HepG2 (cell line): ENCODE results near the gene RPL18. TPM values are rescaled to one million over a fixed set of nuclear protein-coding genes. Genes with fewer than 3 reads are reported as not detected.

Experiments
- AGO2 ChIP-seq: fragments of 200-400 bp; formaldehyde crosslinking; optimal IDR thresholded peaks from 2 replicates; pipeline ENCODE3; 2017; ENCODE audit warnings: mild to moderate bottlenecking, low read depth, low read length, moderate library complexity
- CENPT ChIP-seq: sonication (generic); formaldehyde crosslinking; IDR thresholded peaks from 2 replicates; pipeline ENCODE4 v1.8.0; 2022; ENCODE audit warnings: low read depth, mild to moderate bottlenecking, moderate library complexity, missing genetic modification reagents
- FOXA1 ChIP-seq, 2 experiments: fragments of 450-650 bp in 1 of 2; sonication (generic) in 1 of 2; formaldehyde crosslinking in 1 of 2; IDR thresholded peaks; 2 replicates each; pipeline versions ENCODE4 v1.4.0 to v1.6.1; 2016 to 2020; ENCODE audit warnings: missing genetic modification reagents in 1 of 2
- GPN1 ChIP-seq: sonication (generic); formaldehyde crosslinking; IDR thresholded peaks from 2 replicates; pipeline ENCODE4 v1.5.1; 2020; ENCODE audit warnings: missing genetic modification reagents, borderline replicate concordance
- KLF13 ChIP-seq: sonication (generic); formaldehyde crosslinking; IDR thresholded peaks from 2 replicates; pipeline ENCODE4 v1.4.0; 2020; ENCODE audit warnings: mild to moderate bottlenecking, missing genetic modification reagents
- MTA3 ChIP-seq: sonication (generic); formaldehyde crosslinking; IDR thresholded peaks from 2 replicates; pipeline ENCODE4 v1.4.0; 2020; ENCODE audit warnings: missing genetic modification reagents
- MZF1 ChIP-seq: sonication (generic); formaldehyde crosslinking; IDR thresholded peaks from 2 replicates; pipeline ENCODE4 v1.8.1; 2023; ENCODE audit warnings: mild to moderate bottlenecking, missing genetic modification reagents, borderline replicate concordance
- PCBP2 ChIP-seq: fragments of 200-400 bp; formaldehyde crosslinking; optimal IDR thresholded peaks from 2 replicates; pipeline ENCODE3; 2018; ENCODE audit warnings: low read length, low read depth; ENCODE audit not compliant: poor library complexity, severe bottlenecking
- PRDM4 ChIP-seq: sonication (generic); formaldehyde crosslinking; IDR thresholded peaks from 2 replicates; pipeline ENCODE4 v1.9.0; 2021; ENCODE audit warnings: missing genetic modification reagents, borderline replicate concordance
- RCOR2 ChIP-seq: IDR thresholded peaks from 2 replicates; pipeline ENCODE4 v1.6.1; 2016; ENCODE audit warnings: missing biosample characterization, missing genetic modification reagents
- REPIN1 ChIP-seq: sonication (generic); formaldehyde crosslinking; IDR thresholded peaks from 2 replicates; pipeline ENCODE4 v1.8.0; 2022; ENCODE audit warnings: missing genetic modification reagents, low read depth, mild to moderate bottlenecking, borderline replicate concordance
- SALL1 ChIP-seq: sonication (generic); formaldehyde crosslinking; IDR thresholded peaks from 2 replicates; pipeline ENCODE4 v1.8.0; 2022; ENCODE audit warnings: mild to moderate bottlenecking, missing genetic modification reagents
- SP4 ChIP-seq: sonication (generic); formaldehyde crosslinking; IDR thresholded peaks from 2 replicates; pipeline ENCODE4 v1.8.1; 2023; ENCODE audit warnings: mild to moderate bottlenecking, missing genetic modification reagents
- SRY ChIP-seq: sonication (generic); formaldehyde crosslinking; IDR thresholded peaks from 2 replicates; pipeline ENCODE4 v1.8.0; 2022; ENCODE audit warnings: mild to moderate bottlenecking, missing genetic modification reagents
- ZBED4 ChIP-seq: sonication (generic); formaldehyde crosslinking; IDR thresholded peaks from 2 replicates; pipeline ENCODE4 v1.4.0; 2020; ENCODE audit warnings: missing genetic modification reagents, borderline replicate concordance
- ZNF24 ChIP-seq: fragments of 450-650 bp; IDR thresholded peaks from 2 replicates; pipeline ENCODE4 v1.6.1; 2017; ENCODE audit warnings: antibody characterized with exemption, mild to moderate bottlenecking
- ZNF274 ChIP-seq: sonication (generic); formaldehyde crosslinking; IDR thresholded peaks from 2 replicates; pipeline ENCODE4 v1.5.1; 2020; ENCODE audit warnings: mild to moderate bottlenecking, missing genetic modification reagents
- polyA plus RNA-seq, 8 experiments: library from polyadenylated mRNA; depleted of rRNA in 3 of 8; stranded (reverse) in 7 of 8; unstranded in 1 of 8; fragments of >200 nt; fragmentation: Illumina TruSeq in 4 of 8; extraction: Trizol in 4 of 8; gene quantifications; 2 replicates each; pipeline versions ENCODE4 v1.2.1 to v1.2.3, GENCODE V29; 2011 to 2016; ENCODE audit warnings: low read depth in 4 of 8, missing spikeins in 1 of 8, mixed read lengths in 1 of 8; ENCODE audit not compliant: insufficient read depth in 1 of 8
- total RNA-seq, 5 experiments: library from RNA; depleted of rRNA; stranded (reverse); fragments of >200 nt; fragmentation: Illumina TruSeq; extraction: Trizol; gene quantifications; 2 replicates each; pipeline ENCODE4 v1.2.3, GENCODE V29; 2016; ENCODE audit warnings: low read depth in 1 of 5
- TF ChIP-seq, protein P1 (sequence below): fragments of 450-650 bp; IDR thresholded peaks from 2 replicates; pipeline ENCODE4 v1.6.1; 2016
- TF ChIP-seq, protein P2 (sequence below): IDR thresholded peaks from 2 replicates; pipeline ENCODE4 v1.6.1; 2016; ENCODE audit warnings: control low read depth
- TF ChIP-seq, protein P3 (sequence below): sonication (generic); formaldehyde crosslinking; conservative IDR thresholded peaks from 2 replicates; pipeline ENCODE4 v1.5.0; 2020; ENCODE audit warnings: missing genetic modification reagents

The RPL18 gene
- total and polyA plus RNA-seq, 2 of the 13 experiments (the other 11 are each of a cell fraction or from before 2014, with no cell fraction given) = 1,485 to 1,639 TPM

DNA sequence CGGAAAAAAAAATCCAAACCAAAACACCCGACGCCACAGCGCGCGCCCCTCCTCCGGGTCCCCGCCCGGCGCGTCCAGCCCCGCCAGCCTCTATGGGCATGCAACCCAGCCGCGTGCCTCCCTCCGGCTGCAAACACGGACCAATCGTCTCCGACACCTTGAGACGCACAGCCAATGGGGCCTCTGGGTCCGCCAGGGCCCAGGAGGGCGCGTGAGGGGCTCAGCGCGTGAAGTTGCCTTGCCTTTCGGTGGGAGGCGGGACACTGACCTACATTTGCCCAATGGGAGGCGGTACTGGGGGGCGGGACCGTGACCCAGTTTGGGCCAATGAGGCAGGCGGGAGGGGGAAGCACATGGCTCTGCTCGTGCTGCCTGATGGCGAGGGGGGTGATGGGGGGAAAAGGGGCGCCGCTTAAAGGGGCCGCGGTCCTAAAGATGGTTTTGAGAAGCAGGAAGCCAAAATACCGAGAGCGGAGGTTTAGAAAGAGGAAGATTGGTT is 18.5 kb upstream of the RPL18 start (continued):
- 0 out of 2 replicates have a peak, but pooled peaks have one; percentile 54 for TF ChIP-seq ZBED4 (CRISPR knock-in tag)
- TF ChIP-seq PCBP2 = no peak
- no peak for TF ChIP-seq ZNF24
- no peak for TF ChIP-seq PRDM4
- no peak; the same call in 1 of the 2 replicates for TF ChIP-seq REPIN1
- no peak; the same call in 1 of the 2 replicates for TF ChIP-seq KLF13 (CRISPR knock-in tag)
- TF ChIP-seq, protein P1, sequence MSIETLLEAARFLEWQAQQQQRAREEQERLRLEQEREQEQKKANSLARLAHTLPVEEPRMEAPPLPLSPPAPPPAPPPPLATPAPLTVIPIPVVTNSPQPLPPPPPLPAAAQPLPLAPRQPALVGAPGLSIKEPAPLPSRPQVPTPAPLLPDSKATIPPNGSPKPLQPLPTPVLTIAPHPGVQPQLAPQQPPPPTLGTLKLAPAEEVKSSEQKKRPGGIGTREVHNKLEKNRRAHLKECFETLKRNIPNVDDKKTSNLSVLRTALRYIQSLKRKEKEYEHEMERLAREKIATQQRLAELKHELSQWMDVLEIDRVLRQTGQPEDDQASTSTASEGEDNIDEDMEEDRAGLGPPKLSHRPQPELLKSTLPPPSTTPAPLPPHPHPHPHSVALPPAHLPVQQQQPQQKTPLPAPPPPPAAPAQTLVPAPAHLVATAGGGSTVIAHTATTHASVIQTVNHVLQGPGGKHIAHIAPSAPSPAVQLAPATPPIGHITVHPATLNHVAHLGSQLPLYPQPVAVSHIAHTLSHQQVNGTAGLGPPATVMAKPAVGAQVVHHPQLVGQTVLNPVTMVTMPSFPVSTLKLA = peak; percentile 84
- no peak for TF ChIP-seq AGO2
- TF ChIP-seq SALL1 = peak; percentile 87
- TF ChIP-seq RCOR2 (CRISPR knock-in tag) = no peak
- TF ChIP-seq, protein P2, sequence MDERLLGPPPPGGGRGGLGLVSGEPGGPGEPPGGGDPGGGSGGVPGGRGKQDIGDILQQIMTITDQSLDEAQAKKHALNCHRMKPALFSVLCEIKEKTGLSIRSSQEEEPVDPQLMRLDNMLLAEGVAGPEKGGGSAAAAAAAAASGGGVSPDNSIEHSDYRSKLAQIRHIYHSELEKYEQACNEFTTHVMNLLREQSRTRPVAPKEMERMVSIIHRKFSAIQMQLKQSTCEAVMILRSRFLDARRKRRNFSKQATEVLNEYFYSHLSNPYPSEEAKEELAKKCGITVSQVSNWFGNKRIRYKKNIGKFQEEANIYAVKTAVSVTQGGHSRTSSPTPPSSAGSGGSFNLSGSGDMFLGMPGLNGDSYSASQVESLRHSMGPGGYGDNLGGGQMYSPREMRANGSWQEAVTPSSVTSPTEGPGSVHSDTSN (CRISPR knock-in tag) = no peak
- TF ChIP-seq MTA3 (CRISPR knock-in tag) = no peak
- TF ChIP-seq, protein P3, sequence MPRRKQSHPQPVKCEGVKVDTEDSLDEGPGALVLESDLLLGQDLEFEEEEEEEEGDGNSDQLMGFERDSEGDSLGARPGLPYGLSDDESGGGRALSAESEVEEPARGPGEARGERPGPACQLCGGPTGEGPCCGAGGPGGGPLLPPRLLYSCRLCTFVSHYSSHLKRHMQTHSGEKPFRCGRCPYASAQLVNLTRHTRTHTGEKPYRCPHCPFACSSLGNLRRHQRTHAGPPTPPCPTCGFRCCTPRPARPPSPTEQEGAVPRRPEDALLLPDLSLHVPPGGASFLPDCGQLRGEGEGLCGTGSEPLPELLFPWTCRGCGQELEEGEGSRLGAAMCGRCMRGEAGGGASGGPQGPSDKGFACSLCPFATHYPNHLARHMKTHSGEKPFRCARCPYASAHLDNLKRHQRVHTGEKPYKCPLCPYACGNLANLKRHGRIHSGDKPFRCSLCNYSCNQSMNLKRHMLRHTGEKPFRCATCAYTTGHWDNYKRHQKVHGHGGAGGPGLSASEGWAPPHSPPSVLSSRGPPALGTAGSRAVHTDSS (CRISPR knock-in tag) = no peak
- no peak for TF ChIP-seq MZF1 (CRISPR knock-in tag)
- peak; percentile 95 for TF ChIP-seq SRY (CRISPR knock-in tag)
- no peak for TF ChIP-seq FOXA1 (IDR thresholded peaks at IDR 0.05)
- TF ChIP-seq FOXA1 (CRISPR knock-in tag; IDR thresholded peaks at IDR 0.05) = no peak
- TF ChIP-seq GPN1 (CRISPR knock-in tag) = no peak
- no peak; the same call in 1 of the 2 replicates for TF ChIP-seq CENPT (CRISPR knock-in tag)
- peak; percentile 93 for TF ChIP-seq SP4 (CRISPR knock-in tag)
- TF ChIP-seq ZNF274 (CRISPR knock-in tag) = peak; percentile 91; the same call in 1 of the 2 replicates
